CMK (cell line): Measurements from ENCODE around the gene CBFA2T2.

ENCODE experiments used
- DNase-seq: peaks from one replicate; pipeline ENCODE4 v3.0.0-alpha.2; 2010; ENCODE audit warnings: low read depth

CBFA2T2 gene

DNA sequence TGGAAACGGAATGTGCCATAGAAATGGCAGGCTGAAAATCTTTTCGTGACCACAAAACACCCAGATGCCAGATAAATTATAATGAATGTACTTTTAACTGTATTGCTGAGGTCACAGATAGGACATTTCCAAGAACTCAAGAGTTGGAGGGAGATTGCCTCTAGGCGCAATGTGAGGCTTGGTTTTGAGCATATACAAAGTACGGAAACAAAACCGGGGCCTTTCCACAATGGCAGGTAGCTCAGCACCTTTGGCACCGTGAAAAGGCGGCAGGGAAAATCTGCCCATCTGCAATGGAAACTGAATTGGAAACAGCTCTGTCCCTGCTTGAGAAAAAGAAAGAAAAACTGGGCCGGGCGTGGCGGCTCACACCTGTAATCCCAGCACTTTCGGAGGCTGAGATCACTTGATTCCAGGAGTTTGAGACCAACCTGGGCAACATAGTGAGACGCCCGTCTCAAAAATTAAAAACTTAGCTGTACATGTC, 161.7 kb downstream of the CBFA2T2 start:
- DNase-seq = no peak

GRCh38 chr20:33653218-33653899, 163.5 kb downstream of the CBFA2T2 start:
- DNase-seq = no peak

DNA sequence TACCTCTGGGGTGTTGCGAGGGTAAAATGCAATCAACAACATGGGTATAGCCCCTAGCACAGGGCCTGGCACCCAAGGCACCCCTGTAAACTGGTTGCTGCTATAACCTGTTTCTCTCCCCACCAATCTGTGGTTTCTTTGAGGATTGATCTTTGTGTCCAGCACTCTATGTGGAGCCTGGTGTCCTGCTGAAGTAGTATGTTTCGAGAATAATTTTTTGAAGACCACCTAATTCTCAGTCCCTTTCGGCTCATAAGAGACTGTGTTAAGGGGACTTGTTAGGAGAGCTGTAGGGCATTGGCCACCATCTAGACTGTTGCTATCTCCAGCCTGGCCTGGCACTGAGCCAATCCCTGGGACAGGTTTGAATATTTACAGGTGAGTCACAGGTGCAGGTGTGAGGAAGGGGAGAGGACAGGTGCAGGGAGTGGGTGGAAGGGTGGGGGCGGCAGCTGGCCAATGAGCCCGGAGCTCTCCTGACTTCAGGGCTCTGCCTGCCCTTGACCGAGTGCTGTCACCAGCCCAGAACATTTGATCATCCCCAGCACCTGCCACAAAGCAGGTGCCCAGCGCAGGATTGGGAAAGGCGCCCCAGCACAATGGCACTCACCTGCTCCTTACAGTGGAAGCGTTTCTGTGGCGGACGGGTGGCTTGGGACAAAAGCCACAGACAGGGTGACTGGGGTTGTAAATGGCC, 164.2 kb downstream of the CBFA2T2 start:
- DNase-seq = no peak

- no peak for DNase-seq
Measured at GRCh38 chr20:33654680-33655161, 164.8 kb downstream of the CBFA2T2 start.

- DNase-seq = no peak
Measured at GRCh38 chr20:33655164-33655563, 165.3 kb downstream of the CBFA2T2 start.

GRCh38 chr20:33656010-33656782, 166.3 kb downstream of the CBFA2T2 start:
- DNase-seq = no peak

- no peak for DNase-seq
Measured at GRCh38 chr20:33656783-33657703, 167.1 kb downstream of the CBFA2T2 start.

DNA sequence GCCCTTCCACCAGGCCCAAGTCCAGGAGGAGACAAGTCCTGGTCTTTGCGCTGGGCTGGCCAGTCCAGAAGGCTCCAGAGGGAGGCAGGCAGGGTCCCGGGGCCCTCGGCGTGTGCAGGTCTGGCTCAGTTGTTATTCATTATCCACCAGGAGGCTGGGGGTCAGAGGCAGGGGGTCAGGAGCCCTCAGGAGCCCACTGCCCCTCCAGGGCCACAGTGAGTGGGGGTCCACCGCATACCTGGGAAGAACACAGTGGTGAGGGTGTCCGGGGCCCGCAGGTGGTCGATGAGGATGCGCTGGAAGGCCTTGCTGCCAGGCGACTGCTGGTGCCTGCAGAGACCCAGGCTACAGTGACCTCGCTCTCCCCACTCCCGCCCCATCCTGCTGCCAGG, 167.8 kb downstream of the CBFA2T2 start:
- DNase-seq = no peak

GRCh38 chr20:33658510-33658909, 168.6 kb downstream of the CBFA2T2 start:
- no peak for DNase-seq

DNA sequence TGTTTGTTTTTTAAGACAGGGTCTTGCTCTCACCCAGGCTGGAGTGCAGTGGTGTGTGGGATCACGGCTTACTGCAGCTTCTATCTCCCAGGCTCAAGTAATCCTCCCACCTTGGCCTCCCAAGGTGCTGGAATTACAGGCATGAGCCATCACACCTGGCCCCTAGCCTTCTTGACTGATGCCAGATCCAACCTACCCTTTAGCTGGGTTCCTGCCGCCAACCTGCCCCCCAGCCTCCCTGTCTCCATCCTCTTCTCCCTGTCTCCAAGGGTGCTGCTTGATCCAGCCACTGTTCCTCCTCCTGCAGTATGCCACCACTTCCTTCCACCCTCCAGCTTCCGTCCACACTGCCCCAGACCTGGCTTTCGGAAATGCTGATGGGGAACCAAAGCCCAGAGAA, 169.0 kb downstream of the CBFA2T2 start:
- DNase-seq = no peak

GRCh38 chr20:33659341-33660034, 169.6 kb downstream of the CBFA2T2 start:
- no peak for DNase-seq

DNA sequence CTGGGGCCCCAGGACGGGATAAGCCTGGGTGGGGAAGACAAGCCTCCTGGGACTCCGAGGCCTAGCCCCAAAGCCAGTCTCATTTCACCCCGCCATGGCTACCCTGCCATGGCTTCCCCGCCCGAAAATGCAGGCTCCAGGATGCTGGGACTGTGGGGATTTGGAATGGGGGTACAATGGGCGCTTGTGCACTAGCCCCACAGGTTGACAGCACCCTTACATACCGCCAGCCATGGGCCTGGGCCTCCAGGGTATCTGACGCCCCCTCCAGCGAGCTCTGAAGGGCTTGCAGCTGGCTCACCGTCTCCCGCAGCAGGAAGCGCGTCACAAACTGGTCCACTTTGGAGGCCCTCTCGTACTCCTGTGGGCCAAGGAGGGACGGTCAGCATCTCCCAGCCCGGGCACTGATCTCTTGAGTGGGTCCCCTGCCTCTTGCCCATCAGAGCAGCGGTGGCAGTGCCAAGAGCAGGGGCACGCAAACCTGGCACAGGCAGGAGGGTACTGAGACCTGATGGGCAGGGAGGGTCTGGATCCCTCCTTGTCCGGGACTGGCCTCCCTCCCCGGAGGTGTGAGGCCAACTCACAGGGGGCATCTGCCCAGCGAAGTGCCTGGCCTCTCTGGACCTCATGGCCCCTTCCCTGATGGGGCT, 170.3 kb downstream of the CBFA2T2 start:
- DNase-seq = no peak

GRCh38 chr20:33660685-33661058, 170.8 kb downstream of the CBFA2T2 start:
- DNase-seq = no peak

- no peak for DNase-seq
Measured at GRCh38 chr20:33662172-33662571, 172.3 kb downstream of the CBFA2T2 start, which contains the start of gene C20orf144. TSS of gene C20orf144 (plus strand) at chr20:33662327. CDS start at chr20:33662346, 19 bp downstream.

- no peak for DNase-seq
Measured at GRCh38 chr20:33663161-33664084, 173.5 kb downstream of the CBFA2T2 start.

- DNase-seq = no peak
Measured at GRCh38 chr20:33664085-33664761, 174.3 kb downstream of the CBFA2T2 start.

GRCh38 chr20:33664762-33665144, 174.9 kb downstream of the CBFA2T2 start:
- DNase-seq = no peak
